ENCODE data around the gene RABL3.

GRCh38 chr3:120749843-120750242, 7.5 kb upstream of the RABL3 start:
- no peak for TF ChIP-seq POLR2AphosphoS5 (IDR thresholded peaks at IDR 0.05; ENCODE audit: borderline replicate concordance, low read depth, low read length)
- no peak for TF ChIP-seq EZH2 (IDR thresholded peaks at IDR 0.05)
- TF ChIP-seq FOXP2 (optimal IDR thresholded peaks at IDR 0.05; ENCODE audit: control extremely low read depth, extremely low read length, insufficient read depth), result no peak
